Neural cell (in vitro differentiated cells): ENCODE data around the gene UQCC3.
"Not testable (repeated sequence)": the region's sequence is repeated elsewhere in the genome, so short reads cannot be mapped to it uniquely, and the experiment has no call there.

Source experiments
- EZH2 ChIP-seq: fragments of 200-600, 300-800 bp; shearing (Covaris generic), sonication (generic); IDR thresholded peaks from 2 replicates; pipeline ENCODE4 v1.6.1; 2014; ENCODE audit warnings: antibody characterized with exemption, low read length, borderline replicate concordance, mild to moderate bottlenecking; ENCODE audit not compliant: insufficient read depth, poor library complexity, severe bottlenecking
- POLR2AphosphoS5 ChIP-seq: IDR thresholded peaks from 2 replicates; pipeline ENCODE4 v1.6.1; 2012
- SMC3 ChIP-seq: fragments of 450-650 bp; conservative IDR thresholded peaks from 2 replicates; pipeline ENCODE4 v1.6.1; 2014; ENCODE audit warnings: antibody characterized with exemption, mild to moderate bottlenecking, moderate library complexity; ENCODE audit not compliant: poor library complexity
- TF ChIP-seq, protein P1 (sequence below): fragments of 450-650 bp; IDR thresholded peaks from 2 replicates; pipeline ENCODE4 v1.5.1; 2014; ENCODE audit warnings: antibody characterized with exemption, mild to moderate bottlenecking, moderate library complexity; ENCODE audit not compliant: poor library complexity, severe bottlenecking

DNA sequence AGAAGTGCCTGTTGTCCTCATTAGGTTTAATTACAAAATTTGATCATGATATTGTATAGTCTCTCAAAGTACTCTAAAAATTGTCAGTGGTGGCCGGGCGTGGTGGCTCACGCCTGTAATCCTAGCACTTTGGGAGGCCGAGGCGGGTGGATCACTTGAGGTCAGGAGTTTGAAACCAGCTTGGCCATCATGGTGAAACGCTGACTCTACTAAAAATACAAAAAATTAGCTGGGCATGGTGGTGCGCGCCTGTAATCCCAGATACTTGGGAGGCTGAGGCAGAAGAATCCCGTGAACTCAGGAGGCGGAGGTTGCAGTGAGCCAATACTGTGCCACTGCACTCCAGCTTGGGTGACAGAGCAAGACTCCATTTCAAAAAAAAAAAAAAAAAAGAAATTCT lies 3.9 kb downstream of the UQCC3 start:
- TF ChIP-seq, protein P1, sequence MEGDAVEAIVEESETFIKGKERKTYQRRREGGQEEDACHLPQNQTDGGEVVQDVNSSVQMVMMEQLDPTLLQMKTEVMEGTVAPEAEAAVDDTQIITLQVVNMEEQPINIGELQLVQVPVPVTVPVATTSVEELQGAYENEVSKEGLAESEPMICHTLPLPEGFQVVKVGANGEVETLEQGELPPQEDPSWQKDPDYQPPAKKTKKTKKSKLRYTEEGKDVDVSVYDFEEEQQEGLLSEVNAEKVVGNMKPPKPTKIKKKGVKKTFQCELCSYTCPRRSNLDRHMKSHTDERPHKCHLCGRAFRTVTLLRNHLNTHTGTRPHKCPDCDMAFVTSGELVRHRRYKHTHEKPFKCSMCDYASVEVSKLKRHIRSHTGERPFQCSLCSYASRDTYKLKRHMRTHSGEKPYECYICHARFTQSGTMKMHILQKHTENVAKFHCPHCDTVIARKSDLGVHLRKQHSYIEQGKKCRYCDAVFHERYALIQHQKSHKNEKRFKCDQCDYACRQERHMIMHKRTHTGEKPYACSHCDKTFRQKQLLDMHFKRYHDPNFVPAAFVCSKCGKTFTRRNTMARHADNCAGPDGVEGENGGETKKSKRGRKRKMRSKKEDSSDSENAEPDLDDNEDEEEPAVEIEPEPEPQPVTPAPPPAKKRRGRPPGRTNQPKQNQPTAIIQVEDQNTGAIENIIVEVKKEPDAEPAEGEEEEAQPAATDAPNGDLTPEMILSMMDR = not testable (repeated sequence)
- not testable (repeated sequence) for TF ChIP-seq POLR2AphosphoS5, SMC3, EZH2
